ENCODE measurements around the gene TNPO3.

GRCh38 chr7:129069021-129069420, 14.1 kb upstream of the TNPO3 start:
- no peak for TF ChIP-seq CTCF (IDR thresholded peaks at IDR 0.05)
- TF ChIP-seq POLR2A (IDR thresholded peaks at IDR 0.05): no peak
- TF ChIP-seq EP300 (IDR thresholded peaks at IDR 0.05): no peak
- TF ChIP-seq POLR2AphosphoS5 (IDR thresholded peaks at IDR 0.05): no peak

Measured in upper lobe of left lung (tissue), 4 donors.